GM20000 (cell line): ENCODE data around the gene ZRANB3.
"Not testable (repeated sequence)": the region's sequence is repeated elsewhere in the genome, so short reads cannot be mapped to it uniquely, and the experiment has no call there.

Experiments
- DNase-seq: peaks from one replicate; pipeline ENCODE4 v3.0.0; 2012; ENCODE audit warnings: low spot score
- TF ChIP-seq, protein P1 (sequence below): IDR thresholded peaks from 2 replicates; pipeline ENCODE4 v1.5.1; 2012; ENCODE audit warnings: mild to moderate bottlenecking, control low read depth; ENCODE audit errors: extremely low read depth, missing control alignments

Gene ZRANB3

DNA sequence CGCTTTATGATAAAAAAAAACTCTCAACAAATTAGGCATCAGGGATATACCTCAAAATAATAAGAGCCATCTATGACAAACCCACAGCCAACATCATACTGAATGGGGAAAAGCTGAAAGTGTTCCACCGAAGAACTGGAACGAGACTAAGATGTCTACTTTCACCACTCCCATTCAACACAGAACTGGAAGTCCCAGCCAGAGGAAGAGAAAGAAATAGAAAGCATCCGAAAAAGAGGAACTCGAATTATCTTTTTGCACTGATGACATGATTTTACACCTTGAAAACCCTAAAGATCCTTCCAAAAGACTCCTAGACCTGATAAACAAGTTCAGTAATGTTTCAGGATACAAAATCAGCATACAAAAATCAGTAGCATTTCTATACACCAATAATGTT, 121.6 kb downstream of the ZRANB3 start:
- TF ChIP-seq, protein P1, sequence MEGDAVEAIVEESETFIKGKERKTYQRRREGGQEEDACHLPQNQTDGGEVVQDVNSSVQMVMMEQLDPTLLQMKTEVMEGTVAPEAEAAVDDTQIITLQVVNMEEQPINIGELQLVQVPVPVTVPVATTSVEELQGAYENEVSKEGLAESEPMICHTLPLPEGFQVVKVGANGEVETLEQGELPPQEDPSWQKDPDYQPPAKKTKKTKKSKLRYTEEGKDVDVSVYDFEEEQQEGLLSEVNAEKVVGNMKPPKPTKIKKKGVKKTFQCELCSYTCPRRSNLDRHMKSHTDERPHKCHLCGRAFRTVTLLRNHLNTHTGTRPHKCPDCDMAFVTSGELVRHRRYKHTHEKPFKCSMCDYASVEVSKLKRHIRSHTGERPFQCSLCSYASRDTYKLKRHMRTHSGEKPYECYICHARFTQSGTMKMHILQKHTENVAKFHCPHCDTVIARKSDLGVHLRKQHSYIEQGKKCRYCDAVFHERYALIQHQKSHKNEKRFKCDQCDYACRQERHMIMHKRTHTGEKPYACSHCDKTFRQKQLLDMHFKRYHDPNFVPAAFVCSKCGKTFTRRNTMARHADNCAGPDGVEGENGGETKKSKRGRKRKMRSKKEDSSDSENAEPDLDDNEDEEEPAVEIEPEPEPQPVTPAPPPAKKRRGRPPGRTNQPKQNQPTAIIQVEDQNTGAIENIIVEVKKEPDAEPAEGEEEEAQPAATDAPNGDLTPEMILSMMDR: no peak
- peak; percentile 16 for DNase-seq

DNA sequence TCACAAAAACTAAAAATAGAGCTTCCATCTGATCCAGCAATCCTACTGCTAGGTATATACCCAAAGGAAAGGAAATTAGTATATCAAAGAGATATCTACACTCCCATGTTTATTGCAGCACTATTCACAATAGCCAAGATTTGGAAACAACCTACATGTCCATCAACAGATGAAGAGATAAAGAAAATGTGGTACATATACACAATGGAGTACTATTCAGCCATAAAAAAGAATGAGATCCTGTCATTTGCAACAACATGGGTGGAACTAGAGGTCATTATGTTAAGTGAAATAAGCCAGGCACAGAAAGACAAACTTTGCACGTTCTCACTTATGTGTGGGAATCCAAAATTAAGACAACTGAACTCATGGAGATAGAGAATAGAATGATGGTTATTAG, 134.8 kb downstream of the ZRANB3 start:
- not testable (repeated sequence) for DNase-seq

DNA sequence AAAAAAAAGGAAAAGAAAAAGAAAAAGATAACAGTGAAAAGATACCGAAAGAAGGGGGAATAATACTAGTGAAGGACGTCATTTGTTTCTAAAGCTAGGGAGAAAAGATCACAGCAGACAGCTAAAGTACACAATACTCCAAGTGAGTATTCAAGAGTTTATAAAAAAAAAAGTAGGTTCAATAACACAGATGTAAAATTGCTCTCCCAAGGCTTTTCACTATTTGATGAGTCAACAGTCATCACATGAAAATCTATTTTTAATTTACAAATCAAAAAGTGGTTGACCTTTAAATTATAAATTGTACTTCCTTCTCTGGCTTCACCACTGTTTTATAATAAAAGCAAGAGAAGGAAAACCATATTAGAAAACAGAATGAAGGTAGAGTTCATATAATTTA, 144.0 kb downstream of the ZRANB3 start:
- TF ChIP-seq, protein P1: no peak
- no peak for DNase-seq

DNA sequence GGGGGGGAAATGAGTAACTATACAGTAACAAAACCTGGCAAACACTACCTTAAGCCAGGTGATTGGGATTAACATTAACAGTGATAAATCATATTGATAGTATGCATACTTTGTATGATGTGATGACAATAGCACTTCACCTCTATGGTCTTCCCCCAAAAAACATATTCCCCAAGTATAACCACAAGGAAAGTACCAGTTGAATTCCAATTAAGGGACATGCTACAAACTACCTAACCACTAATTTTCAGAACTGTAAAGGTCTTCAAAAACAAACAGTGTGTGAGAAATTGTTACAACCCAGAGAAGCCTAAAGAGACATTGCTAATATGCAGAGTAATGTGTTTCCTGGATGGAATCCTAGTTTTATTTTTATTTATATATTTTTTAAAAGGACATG, 152.4 kb downstream of the ZRANB3 start:
- DNase-seq: no peak
- TF ChIP-seq, protein P1: no peak

DNA sequence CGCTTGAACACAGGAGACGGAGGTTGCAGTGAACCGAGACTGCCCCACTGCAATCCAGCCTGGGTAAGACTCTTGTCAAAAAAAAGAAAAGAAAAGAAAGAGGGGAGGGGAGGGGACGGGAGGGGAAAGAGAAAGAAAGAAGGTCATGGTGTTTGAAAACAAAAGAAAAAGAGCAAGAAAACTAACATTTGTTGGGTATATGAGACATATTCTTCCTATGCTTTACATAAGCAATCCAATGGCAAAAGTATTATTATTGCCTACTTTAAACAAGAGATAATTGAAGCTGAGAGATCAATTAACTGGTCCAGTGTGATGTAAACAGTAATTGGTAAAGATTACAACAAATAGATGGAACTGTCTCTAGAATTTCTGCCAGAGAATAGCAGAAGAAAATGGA, 157.3 kb downstream of the ZRANB3 start:
- TF ChIP-seq, protein P1: no peak
- DNase-seq: no peak

DNA sequence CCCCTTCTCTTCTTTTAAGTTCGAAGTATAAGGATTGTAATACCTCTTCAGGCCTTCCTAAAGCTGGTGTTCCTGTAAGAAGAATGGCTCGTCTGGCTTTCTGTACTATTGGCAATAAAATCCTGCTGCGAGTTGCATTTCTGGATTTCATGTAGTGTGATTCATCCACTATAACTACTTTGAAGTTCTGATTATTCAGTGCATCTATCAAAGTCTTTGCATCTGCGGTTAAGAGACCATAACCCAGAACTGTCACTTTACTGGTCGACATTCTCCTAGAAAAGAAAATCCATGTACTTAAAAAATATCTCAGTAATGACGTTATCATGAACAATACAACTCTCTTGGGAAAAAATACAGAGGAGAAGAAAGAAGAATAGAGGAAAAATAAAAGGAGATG, 181.1 kb downstream of the ZRANB3 start:
- DNase-seq: no peak
- TF ChIP-seq, protein P1: no peak

DNA sequence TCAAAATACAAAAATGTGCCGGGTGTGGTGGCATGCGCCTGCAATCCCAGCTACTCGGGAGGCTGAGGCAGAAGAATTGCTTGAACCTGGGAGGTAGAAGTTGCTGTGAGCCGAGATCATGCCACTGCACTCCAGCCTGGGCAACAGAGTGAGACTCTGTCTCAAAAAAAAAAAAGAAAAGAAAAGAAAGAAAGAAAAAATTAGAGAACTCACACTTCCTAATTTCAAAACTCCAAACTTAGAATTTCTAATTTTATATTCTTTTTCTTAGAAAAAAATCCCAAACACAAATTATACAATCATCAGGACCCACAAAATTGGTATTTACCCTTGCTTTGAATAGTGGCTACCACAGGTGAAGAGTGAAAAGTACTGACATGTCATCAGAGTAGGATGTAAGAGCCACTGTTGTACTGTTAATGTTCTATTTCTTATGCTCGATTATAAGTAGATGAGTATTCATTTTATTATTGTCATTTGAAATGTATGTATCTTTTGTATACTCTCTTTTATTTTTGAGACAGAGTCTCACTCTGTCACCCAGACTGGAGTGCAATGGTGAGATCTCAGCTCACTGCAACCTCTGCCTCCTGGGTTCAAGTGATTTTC, 182.8 kb downstream of the ZRANB3 start:
- not testable (repeated sequence) for DNase-seq

DNA sequence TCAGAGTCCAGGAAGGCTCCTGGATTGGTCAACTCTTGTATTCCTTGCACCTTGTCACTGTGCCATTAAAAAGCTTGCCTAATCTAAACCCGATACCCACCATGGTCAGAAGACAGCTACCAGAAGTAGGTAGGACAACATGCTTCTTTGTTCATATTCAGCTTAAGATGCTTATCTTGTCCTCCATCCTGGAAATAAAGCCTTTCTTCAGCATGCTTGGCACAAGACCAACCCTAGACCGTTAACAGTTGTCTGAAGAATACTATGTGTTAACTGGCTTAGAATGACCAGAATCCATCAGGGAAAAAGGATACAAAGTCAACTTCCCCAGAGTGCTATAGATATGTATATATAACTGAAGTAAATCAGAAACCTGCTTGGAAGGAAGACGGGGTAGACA, 193.9 kb downstream of the ZRANB3 start:
- no peak for DNase-seq
- TF ChIP-seq, protein P1: no peak
